AG09319 (cell line): ENCODE data around the gene DPH3.

Source experiments
- DNase-seq: peaks from one replicate; pipeline ENCODE4 v3.0.0-alpha.2; 2010; ENCODE audit warnings: low read depth; ENCODE audit errors: extremely low read depth
- TF ChIP-seq, protein P1 (sequence below): IDR thresholded peaks from 2 replicates; pipeline ENCODE4 v1.5.1; 2011; ENCODE audit warnings: low read depth, mild to moderate bottlenecking, inconsistent platforms, low read length, moderate library complexity

The DPH3 gene

GRCh38 chr3:16255726-16256125, 9.0 kb downstream of the DPH3 start:
- no peak for DNase-seq
- TF ChIP-seq, protein P1, sequence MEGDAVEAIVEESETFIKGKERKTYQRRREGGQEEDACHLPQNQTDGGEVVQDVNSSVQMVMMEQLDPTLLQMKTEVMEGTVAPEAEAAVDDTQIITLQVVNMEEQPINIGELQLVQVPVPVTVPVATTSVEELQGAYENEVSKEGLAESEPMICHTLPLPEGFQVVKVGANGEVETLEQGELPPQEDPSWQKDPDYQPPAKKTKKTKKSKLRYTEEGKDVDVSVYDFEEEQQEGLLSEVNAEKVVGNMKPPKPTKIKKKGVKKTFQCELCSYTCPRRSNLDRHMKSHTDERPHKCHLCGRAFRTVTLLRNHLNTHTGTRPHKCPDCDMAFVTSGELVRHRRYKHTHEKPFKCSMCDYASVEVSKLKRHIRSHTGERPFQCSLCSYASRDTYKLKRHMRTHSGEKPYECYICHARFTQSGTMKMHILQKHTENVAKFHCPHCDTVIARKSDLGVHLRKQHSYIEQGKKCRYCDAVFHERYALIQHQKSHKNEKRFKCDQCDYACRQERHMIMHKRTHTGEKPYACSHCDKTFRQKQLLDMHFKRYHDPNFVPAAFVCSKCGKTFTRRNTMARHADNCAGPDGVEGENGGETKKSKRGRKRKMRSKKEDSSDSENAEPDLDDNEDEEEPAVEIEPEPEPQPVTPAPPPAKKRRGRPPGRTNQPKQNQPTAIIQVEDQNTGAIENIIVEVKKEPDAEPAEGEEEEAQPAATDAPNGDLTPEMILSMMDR = no peak

GRCh38 chr3:16255326-16255725, 9.4 kb downstream of the DPH3 start:
- no peak for DNase-seq
- TF ChIP-seq, protein P1 = no peak

- no peak for DNase-seq
- TF ChIP-seq, protein P1 = no peak
Observed at GRCh38 chr3:16254916-16255315, 9.8 kb downstream of the DPH3 start.

DNA sequence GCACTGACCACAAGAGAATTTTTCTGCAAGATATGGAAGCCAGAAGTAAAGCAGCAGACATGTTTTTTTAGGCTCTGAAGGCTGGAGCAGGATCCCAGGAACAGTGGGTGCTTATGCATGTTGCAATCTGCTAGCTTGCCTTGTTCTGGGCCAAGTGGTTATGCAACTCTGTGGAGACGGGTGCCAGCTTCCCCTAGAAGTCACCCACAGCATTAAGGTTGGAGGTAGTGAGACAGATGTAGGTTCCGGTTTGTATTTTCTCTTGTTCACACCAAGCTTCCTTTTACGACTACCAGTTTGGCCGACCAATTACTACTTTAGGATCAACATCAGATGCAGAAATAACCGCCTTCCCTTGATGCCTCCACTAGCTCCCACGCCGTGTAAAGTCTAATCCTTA, 11.1 kb downstream of the DPH3 start:
- DNase-seq = no peak
- TF ChIP-seq, protein P1 = no peak

- no peak for DNase-seq
- TF ChIP-seq, protein P1 = no peak
Observed at GRCh38 chr3:16252988-16253387, 11.8 kb downstream of the DPH3 start.

GRCh38 chr3:16252243-16252978, 12.3 kb downstream of the DPH3 start:
- DNase-seq = no peak
- TF ChIP-seq, protein P1 = no peak

DNA sequence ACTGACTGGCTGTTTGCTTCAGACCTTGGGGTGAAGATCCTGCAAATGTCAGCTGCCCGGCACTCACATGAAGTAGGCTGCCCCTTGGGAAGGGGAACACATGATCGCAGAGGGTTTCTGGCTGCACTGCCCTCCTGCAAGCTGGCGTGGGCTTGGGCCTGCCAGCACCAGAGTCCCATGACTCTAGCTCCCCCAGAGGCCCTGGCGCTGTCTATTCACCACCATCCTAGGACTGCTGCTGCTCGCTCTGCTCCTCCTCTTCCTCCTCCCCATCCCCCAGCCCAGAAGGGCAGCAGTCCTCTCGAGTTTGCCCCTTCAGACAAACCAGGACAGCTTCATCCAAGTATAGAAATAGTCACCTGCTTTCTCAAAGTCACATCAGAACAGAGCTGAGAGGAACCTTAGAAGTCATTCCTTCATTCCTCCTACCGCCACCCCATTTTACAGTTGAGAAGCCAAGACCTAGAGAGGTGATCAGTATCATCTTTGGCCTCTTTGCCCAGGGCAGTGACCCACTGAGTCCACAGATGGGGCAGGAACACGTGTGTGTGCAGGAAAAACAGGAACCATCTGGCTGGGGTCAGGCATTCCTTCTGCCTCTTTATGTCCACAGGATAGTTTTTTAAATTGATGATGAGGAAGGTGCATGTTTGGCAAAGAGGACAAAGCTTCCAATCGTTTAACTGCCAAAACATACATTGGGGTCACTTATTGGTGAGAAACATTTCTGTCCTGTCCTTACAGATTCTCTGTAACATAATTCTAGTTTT, 13.2 kb downstream of the DPH3 start:
- DNase-seq = no peak
- TF ChIP-seq, protein P1 = no peak
